ENCODE results near the gene S100A7.

Gene S100A7

GRCh38 chr1:153460551-153460950, at the start of gene S100A7:
Gene S100A7, minus strand, starts transcription at chr1:153460651. Its CDS starts 1,638 bp downstream, at chr1:153459013.
- DNase-seq = no peak

- peak in 1 of 2 donors; percentile 71 for DNase-seq
Observed at GRCh38 chr1:153509729-153510354, 49.4 kb upstream of the S100A7 start.

- DNase-seq = no peak
Observed at GRCh38 chr1:153509036-153509435, 48.6 kb upstream of the S100A7 start.

GRCh38 chr1:153507926-153508583, 47.6 kb upstream of the S100A7 start:
- no peak for DNase-seq

GRCh38 chr1:153506831-153507413, 46.5 kb upstream of the S100A7 start:
- no peak for DNase-seq

GRCh38 chr1:153506386-153506785, 45.9 kb upstream of the S100A7 start:
- no peak for DNase-seq

GRCh38 chr1:153505576-153505975, 45.1 kb upstream of the S100A7 start:
- DNase-seq = no peak

- DNase-seq = no peak
Observed at GRCh38 chr1:153503766-153504165, 43.3 kb upstream of the S100A7 start.

- DNase-seq = no peak
Observed at GRCh38 chr1:153498746-153499145, 38.3 kb upstream of the S100A7 start.

GRCh38 chr1:153495536-153495935, 35.1 kb upstream of the S100A7 start:
- DNase-seq = no peak

GRCh38 chr1:153494976-153495535, 34.6 kb upstream of the S100A7 start:
- DNase-seq = peak in 1 of 2 donors; percentile 82

- no peak for DNase-seq
Observed at GRCh38 chr1:153493343-153493960, 33.0 kb upstream of the S100A7 start.

GRCh38 chr1:153490272-153491051, 30.0 kb upstream of the S100A7 start:
- DNase-seq = peak; percentile 81 to 86

- DNase-seq = no peak
Observed at GRCh38 chr1:153488731-153489130, 28.3 kb upstream of the S100A7 start.

- DNase-seq = no peak
Observed at GRCh38 chr1:153487707-153488106, 27.3 kb upstream of the S100A7 start.

- DNase-seq = no peak
Observed at GRCh38 chr1:153485863-153486262, 25.4 kb upstream of the S100A7 start.

- no peak for DNase-seq
Observed at GRCh38 chr1:153483776-153484175, 23.3 kb upstream of the S100A7 start.

GRCh38 chr1:153481124-153481523, 20.7 kb upstream of the S100A7 start:
- DNase-seq = no peak

GRCh38 chr1:153478692-153479618, 18.5 kb upstream of the S100A7 start:
- no peak for DNase-seq

GRCh38 chr1:153478047-153478691, 17.7 kb upstream of the S100A7 start:
- no peak for DNase-seq

GRCh38 chr1:153476491-153477093, 16.1 kb upstream of the S100A7 start:
- DNase-seq = no peak
